ENCODE measurements around the gene C11orf58.
A peak's percentile ranks its signal among the peaks of the same experiment; 100 is the strongest.

Gene C11orf58

GRCh38 chr11:16738193-16738946 is at the start of gene C11orf58:
Gene C11orf58 (plus strand): TSS chr11:16738647. CDS start chr11:16738779, 132 bp downstream.
- peak; percentile 98 for DNase-seq

DNA sequence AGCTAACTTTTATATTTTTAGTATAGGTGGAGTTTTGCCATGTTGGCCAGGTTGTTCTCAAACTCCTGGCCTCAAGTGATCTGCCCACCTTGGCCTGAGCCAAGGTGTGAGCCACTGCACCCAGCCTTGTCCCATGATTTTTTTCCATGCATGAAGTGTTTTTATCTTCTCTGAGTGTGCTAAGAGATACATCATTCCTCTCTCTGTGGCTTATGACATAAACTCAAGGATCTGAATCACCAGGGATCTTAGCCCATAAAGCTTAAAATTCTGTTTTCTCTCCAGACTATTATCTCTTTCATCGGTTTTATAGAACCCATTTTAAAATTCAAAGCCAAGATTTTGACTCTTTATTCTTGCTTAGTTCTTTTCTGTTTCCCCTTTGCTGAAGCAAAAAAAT is 48.4 kb upstream of the C11orf58 start:
- no peak for DNase-seq

DNA sequence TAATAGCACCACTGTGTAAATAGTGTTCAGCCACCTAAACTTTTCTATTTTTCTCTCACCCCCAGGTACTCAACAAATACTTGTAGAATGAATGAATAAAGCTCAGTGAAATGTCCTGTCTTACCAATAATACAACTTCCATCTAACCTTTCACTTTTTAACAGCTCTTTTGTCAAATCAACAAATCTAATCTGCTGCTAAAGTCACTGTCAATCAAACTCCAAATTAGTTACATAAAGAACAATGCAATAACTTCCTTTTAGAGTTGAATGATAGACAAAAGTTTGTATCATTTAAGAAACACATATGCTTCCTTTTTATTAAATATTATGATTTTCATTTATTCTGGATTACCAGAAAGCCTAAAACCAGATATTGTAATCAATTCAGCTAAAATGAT is 34.7 kb upstream of the C11orf58 start:
- no peak for DNase-seq

DNA sequence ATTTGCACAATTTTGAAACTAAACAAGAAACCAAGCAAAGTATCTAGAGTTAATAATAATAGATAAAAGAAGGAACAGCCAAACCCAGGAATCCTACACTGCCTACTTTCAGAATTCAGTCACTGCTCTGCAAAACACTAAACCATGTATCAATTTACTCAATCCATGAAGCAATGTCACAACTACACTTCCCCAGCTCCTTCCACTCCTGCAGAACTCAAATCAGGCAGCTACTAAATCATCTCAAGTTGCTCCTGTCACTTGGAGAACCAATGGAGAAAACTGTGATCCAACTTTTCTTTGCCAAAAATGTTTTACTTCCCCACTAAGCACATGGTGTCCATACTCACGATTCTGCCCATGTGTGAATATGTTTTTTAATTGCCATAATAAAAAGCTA is 24.9 kb upstream of the C11orf58 start:
- no peak for DNase-seq

GRCh38 chr11:16722581-16723344 is 15.7 kb upstream of the C11orf58 start:
- no peak for DNase-seq

GRCh38 chr11:16727806-16728205 is 10.6 kb upstream of the C11orf58 start:
- DNase-seq, result no peak

GRCh38 chr11:16737818-16738192 is 642 bp upstream of the C11orf58 start:
- no peak for DNase-seq

DNA sequence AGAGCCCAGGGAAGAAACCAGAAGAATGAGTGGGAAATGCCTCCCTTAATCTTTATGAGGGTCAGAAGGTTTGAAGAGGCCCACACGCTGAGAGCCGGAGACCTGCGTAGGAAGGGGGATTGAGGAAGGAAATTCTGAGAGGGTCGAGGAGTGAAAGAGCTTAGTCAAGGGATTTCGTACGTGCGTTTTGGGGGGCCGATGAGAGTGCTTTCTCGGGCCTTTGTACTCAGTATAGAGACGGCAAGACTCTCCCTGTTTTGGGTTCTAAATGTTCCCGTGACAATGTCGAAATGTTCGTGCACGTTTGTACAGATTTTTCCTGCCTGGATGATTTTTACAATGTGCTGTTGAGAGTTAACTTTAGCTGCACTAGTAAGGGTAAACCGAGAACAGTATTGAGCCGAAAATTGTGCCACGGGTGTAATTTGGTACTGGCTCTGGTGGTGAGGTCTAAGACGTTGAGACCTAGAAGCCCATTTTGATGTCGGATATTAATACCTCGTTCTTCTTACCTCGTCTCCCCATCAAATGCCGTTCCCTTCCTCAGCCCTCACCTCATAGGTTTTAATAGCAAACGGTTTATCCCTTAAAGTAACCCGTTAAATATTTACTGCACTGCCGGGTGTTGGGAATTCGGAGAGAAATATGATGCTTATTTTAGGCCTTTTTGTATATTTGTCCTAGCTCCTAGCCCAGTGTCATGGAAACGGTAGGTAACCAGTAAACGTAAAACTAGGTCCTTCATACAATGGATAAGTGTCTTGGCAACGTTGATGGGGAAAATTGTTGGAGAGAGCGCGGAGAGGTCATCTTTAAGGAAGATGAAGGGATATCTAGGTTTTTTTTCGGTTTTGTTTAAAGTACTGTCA is 734 bp downstream of the C11orf58 start:
- DNase-seq, result peak; percentile 57

DNA sequence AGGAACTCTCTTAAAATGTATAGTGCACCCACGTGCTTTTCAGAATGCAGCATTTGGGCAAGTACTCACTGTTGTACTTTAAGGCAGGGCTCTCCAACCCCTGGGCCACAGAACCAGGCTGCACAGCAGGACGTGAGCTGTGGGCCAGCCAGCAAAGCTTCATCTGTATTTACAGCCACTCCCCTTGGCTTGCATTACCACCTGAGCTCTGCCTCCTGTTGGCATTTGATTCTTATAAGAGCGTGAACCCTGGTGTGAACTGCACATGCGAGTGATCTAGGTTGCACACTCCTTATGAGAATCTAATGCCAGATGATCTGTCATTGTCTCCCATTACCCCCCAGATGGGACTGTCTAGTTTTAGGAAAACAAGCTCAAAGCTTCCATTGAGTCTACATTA is 3.0 kb downstream of the C11orf58 start:
- DNase-seq, result no peak

GRCh38 chr11:16743478-16743877 is 5.0 kb downstream of the C11orf58 start:
- no peak for DNase-seq

- DNase-seq, result no peak
Observed at GRCh38 chr11:16744128-16744725, 5.8 kb downstream of the C11orf58 start.

- DNase-seq, result no peak
Observed at GRCh38 chr11:16745950-16746605, 7.6 kb downstream of the C11orf58 start.

DNA sequence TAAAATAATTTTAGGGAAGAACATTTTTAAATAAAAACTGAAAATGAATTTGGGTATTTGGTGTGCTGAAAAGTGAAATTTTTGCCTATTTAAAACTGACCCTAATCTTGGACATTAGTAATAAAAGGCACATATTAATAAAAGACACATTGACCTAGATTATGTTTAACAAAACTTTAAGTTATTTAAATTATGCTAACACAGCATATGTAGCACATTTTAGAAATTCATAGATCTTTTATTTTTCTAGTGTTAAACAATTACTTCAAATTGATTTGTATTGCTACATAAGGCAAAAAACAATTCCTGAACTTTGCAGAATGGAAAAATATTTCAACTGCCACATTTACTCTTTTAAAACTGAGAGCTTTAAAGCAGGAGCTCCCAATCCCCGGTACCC is 10.6 kb downstream of the C11orf58 start:
- no peak for DNase-seq

DNA sequence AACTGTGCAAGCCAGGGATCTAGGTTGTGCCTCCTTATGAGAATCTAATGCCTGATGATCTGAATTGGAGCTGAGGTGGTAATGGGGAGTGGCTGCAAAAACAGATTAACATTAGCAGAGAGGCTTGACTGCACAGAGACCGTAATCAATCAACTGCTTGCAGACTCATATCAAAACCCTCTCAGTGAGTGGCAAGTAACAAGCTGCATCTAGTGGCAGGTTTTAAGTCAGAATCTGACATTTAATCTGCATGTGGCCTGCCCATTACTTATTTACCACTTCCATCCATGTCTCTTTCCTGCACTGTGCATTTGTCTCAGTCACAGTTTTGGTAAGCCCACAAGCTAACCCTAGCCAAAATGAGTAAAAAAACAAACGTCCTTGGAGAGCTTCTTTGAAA is 11.2 kb downstream of the C11orf58 start:
- DNase-seq, result no peak

- DNase-seq, result no peak
Observed at GRCh38 chr11:16750417-16750816, 12.0 kb downstream of the C11orf58 start.

DNA sequence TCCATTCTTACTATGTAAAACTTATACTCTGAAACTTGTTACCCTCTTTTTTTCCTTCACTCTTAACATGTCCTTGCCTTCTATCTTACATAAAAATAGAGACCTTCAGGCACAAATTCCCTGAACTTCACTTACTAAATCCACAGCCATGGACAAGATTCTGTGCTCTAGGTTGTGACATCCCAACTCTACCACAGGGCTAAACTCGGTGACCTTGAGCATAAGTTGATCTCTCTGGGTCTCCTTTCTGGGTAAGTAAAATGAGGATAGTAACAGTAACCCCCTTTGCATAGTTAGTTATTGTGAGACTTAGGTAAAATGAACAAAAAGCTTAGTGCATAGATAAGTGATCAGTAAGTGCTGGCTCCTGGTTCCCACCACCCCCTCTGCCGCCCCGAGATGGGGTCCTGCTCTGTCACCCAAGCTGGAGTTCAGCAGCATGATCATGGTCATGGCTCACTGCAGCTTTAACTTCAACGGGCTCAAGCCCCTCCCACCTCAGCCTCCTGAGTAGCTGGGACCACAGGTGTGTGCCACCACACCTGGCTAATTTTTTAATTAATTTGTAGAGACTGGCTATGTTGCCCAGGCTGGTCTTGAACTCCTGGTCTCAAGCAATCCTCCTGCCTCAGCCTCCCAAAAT is 20.1 kb downstream of the C11orf58 start:
- no peak for DNase-seq

GRCh38 chr11:16759857-16760508 is 21.5 kb downstream of the C11orf58 start:
- no peak for DNase-seq

DNA sequence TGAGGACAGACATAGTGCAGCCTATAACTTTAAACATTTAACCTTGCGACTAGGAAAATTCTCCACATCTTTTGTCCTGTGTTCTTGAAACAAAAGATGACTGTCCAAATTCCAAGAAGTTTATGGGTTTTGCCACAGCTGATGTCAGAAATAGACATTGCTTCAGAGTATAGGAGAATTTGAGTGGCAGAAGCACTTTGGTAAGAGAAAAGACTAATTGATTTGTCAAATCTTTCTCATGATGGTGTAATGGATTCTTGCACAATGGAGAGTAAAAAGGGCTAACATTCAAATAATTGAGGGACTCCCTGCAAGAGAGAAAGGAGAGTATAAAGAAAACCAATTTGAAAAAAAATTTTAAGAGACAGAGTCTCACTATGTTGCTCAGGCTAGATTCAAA is 25.3 kb downstream of the C11orf58 start:
- no peak for DNase-seq

- DNase-seq, result no peak
Observed at GRCh38 chr11:16764888-16765287, 26.4 kb downstream of the C11orf58 start.

DNA sequence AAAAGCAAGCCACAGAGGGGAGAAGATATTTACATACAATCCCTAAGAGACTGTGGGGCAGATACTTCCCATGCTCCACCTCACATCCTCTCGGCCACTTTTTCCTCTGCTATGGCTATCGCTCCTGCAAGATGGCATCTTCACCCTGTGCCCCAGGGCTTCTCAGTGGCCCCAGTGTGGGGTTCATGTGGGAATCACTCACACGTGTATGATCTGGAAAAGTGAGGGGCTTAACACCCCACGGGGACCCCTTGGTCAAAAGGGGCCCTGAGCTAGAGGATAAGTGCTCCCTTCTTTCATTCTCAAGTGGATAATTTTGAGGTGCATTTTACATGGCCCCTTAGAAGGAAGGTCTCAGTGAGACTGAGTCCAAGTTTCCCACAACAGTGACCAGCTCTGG is 28.7 kb downstream of the C11orf58 start:
- no peak for DNase-seq

DNA sequence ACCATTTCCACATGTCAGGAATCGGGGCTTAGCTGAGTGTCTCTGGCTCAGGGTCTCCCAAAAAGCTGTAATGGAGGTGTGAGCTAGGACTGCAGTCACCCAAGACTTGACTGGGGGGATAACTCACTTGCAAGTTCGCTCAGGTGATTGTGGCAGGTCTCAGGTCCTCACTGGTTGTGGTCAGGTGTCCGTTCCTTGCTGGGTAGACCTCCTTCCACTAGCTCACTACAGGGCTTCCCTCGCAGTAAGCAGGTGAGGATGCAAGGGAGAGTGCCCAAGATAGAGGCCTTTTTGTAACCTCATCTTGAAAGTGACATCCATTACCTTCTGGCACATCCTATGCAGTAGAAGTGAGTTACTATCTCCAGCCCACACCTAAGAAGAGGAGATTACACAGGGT is 29.5 kb downstream of the C11orf58 start:
- no peak for DNase-seq
